K562 (cell line): ENCODE data around the gene C16orf96. TPM values are rescaled to one million over a fixed set of nuclear protein-coding genes. Genes with fewer than 3 reads are reported as not detected.

Source experiments
- ADNP ChIP-seq: fragments of 200-800 bp; sonication (Bioruptor generic); IDR thresholded peaks from 2 replicates; pipeline ENCODE4 v1.6.1; 2016; ENCODE audit warnings: missing genetic modification characterization, missing compliant biosample characterization
- FIP1L1 ChIP-seq: fragments of 200-400 bp; formaldehyde crosslinking; IDR thresholded peaks from 2 replicates; pipeline ENCODE4 v1.6.1; 2018; ENCODE audit warnings: mild to moderate bottlenecking, low read depth, low read length; ENCODE audit not compliant: poor library complexity, severe bottlenecking
- MEF2A ChIP-seq: IDR thresholded peaks from 2 replicates; pipeline ENCODE4 v1.6.1; 2011; ENCODE audit warnings: low read depth, mild to moderate bottlenecking, low read length, moderate library complexity; ENCODE audit not compliant: control insufficient read depth
- MXI1 ChIP-seq: IDR thresholded peaks from 2 replicates; pipeline ENCODE4 v1.6.1; 2011; ENCODE audit warnings: low read depth, mild to moderate bottlenecking, improper control_type of control experiment, low read length
- POLR2B ChIP-seq: fragments of 450-650 bp; IDR thresholded peaks from 2 replicates; pipeline ENCODE4 v1.6.1; 2018; ENCODE audit warnings: low read depth; ENCODE audit not compliant: partially characterized antibody
- ZKSCAN3 ChIP-seq: fragments of 250-450 bp; sonication (Bioruptor Pico); IDR thresholded peaks from 2 replicates; pipeline ENCODE4 v1.4.0; 2020
- ZNF431 ChIP-seq: sonication (generic); formaldehyde crosslinking; IDR thresholded peaks from 2 replicates; pipeline ENCODE4 v1.8.0; 2022; ENCODE audit warnings: mild to moderate bottlenecking, missing genetic modification reagents
- polyA plus RNA-seq, 8 experiments: library from polyadenylated mRNA; depleted of rRNA in 4 of 8; stranded (reverse) in 5 of 8; unstranded in 3 of 8; fragments of >200 nt; fragmentation: Nextera tagmentation in 2 of 8; fragmentation: Illumina TruSeq in 1 of 8; extraction: Ambion mirVana in 2 of 8; extraction: Trizol in 1 of 8; gene quantifications; 2 replicates each; pipeline versions ENCODE4 v1.2.1 to v1.2.3, GENCODE V29; 2011 to 2014; ENCODE audit warnings: inconsistent platforms in 1 of 8, missing spikeins in 1 of 8
- total RNA-seq, 7 experiments: library from RNA; depleted of rRNA in 6 of 7; stranded (reverse); fragments of >200 nt in 6 of 7; fragmentation: Illumina TruSeq in 2 of 7; extraction: Trizol in 2 of 7; gene quantifications; 2 replicates each; pipeline versions ENCODE4 v1.2.1 to v1.2.3, GENCODE V29; 2011 to 2021; ENCODE audit warnings: low replicate concordance in 1 of 7
- TF ChIP-seq, protein P1 (sequence below), 2 experiments: IDR thresholded peaks in 1 of 2; conservative IDR thresholded peaks in 1 of 2; 2 replicates each; pipeline ENCODE4 v1.6.1; 2016; ENCODE audit warnings: low read depth in 2 of 2, mild to moderate bottlenecking in 1 of 2, missing compliant biosample characterization in 1 of 2, missing genetic modification characterization in 1 of 2, moderate library complexity in 1 of 2
- TF ChIP-seq, protein P2 (sequence below): fragments of 200-800 bp; sonication (Bioruptor generic); IDR thresholded peaks from 2 replicates; pipeline ENCODE4 v1.6.1; 2017; ENCODE audit warnings: missing genetic modification characterization, missing compliant biosample characterization
- TF ChIP-seq, protein P3 (sequence below): IDR thresholded peaks from 2 replicates; pipeline ENCODE4 v1.6.1; 2014; ENCODE audit warnings: antibody characterized with exemption
- TF ChIP-seq, protein P4 (sequence below), 2 experiments: fragments of 450-650 bp; IDR thresholded peaks; 2 replicates each; pipeline ENCODE4 v1.6.1; 2016; ENCODE audit warnings: mild to moderate bottlenecking in 2 of 2, borderline replicate concordance in 1 of 2, low read depth in 1 of 2, moderate library complexity in 1 of 2

C16orf96 gene
- total and polyA plus RNA-seq, 9 of the 15 experiments (the other 6 are each of a cell fraction or from before 2014, with no cell fraction given) = not detected

GRCh38 chr16:4616047-4616811, 60.1 kb downstream of the C16orf96 start (continued):
- TF ChIP-seq, protein P1, sequence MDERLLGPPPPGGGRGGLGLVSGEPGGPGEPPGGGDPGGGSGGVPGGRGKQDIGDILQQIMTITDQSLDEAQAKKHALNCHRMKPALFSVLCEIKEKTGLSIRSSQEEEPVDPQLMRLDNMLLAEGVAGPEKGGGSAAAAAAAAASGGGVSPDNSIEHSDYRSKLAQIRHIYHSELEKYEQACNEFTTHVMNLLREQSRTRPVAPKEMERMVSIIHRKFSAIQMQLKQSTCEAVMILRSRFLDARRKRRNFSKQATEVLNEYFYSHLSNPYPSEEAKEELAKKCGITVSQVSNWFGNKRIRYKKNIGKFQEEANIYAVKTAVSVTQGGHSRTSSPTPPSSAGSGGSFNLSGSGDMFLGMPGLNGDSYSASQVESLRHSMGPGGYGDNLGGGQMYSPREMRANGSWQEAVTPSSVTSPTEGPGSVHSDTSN (CRISPR knock-in tag; IDR thresholded peaks at IDR 0.05; ENCODE audit: low read depth) = no peak
- TF ChIP-seq, protein P1 (tag; conservative IDR thresholded peaks at IDR 0.05; ENCODE audit: low read depth) = peak; percentile 95
- TF ChIP-seq, protein P2, sequence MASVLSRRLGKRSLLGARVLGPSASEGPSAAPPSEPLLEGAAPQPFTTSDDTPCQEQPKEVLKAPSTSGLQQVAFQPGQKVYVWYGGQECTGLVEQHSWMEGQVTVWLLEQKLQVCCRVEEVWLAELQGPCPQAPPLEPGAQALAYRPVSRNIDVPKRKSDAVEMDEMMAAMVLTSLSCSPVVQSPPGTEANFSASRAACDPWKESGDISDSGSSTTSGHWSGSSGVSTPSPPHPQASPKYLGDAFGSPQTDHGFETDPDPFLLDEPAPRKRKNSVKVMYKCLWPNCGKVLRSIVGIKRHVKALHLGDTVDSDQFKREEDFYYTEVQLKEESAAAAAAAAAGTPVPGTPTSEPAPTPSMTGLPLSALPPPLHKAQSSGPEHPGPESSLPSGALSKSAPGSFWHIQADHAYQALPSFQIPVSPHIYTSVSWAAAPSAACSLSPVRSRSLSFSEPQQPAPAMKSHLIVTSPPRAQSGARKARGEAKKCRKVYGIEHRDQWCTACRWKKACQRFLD (CRISPR knock-in tag) = peak; percentile 93; the same call in 1 of the 2 replicates
- TF ChIP-seq ZNF431 (peak; percentile 30; the same call in 1 of the 2 replicates), POLR2B (peak; percentile 71), ZKSCAN3 (CRISPR knock-in tag) (no peak), MXI1 (no peak; the same call in 1 of the 2 replicates), FIP1L1 (no peak), ADNP (no peak), MEF2A (no peak)
- TF ChIP-seq, protein P3, sequence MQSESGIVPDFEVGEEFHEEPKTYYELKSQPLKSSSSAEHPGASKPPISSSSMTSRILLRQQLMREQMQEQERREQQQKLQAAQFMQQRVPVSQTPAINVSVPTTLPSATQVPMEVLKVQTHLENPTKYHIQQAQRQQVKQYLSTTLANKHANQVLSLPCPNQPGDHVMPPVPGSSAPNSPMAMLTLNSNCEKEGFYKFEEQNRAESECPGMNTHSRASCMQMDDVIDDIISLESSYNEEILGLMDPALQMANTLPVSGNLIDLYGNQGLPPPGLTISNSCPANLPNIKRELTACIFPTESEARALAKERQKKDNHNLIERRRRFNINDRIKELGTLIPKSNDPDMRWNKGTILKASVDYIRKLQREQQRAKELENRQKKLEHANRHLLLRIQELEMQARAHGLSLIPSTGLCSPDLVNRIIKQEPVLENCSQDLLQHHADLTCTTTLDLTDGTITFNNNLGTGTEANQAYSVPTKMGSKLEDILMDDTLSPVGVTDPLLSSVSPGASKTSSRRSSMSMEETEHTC = 0 out of 2 replicates have a peak, but pooled peaks have one; percentile 8
- TF ChIP-seq, protein P4, sequence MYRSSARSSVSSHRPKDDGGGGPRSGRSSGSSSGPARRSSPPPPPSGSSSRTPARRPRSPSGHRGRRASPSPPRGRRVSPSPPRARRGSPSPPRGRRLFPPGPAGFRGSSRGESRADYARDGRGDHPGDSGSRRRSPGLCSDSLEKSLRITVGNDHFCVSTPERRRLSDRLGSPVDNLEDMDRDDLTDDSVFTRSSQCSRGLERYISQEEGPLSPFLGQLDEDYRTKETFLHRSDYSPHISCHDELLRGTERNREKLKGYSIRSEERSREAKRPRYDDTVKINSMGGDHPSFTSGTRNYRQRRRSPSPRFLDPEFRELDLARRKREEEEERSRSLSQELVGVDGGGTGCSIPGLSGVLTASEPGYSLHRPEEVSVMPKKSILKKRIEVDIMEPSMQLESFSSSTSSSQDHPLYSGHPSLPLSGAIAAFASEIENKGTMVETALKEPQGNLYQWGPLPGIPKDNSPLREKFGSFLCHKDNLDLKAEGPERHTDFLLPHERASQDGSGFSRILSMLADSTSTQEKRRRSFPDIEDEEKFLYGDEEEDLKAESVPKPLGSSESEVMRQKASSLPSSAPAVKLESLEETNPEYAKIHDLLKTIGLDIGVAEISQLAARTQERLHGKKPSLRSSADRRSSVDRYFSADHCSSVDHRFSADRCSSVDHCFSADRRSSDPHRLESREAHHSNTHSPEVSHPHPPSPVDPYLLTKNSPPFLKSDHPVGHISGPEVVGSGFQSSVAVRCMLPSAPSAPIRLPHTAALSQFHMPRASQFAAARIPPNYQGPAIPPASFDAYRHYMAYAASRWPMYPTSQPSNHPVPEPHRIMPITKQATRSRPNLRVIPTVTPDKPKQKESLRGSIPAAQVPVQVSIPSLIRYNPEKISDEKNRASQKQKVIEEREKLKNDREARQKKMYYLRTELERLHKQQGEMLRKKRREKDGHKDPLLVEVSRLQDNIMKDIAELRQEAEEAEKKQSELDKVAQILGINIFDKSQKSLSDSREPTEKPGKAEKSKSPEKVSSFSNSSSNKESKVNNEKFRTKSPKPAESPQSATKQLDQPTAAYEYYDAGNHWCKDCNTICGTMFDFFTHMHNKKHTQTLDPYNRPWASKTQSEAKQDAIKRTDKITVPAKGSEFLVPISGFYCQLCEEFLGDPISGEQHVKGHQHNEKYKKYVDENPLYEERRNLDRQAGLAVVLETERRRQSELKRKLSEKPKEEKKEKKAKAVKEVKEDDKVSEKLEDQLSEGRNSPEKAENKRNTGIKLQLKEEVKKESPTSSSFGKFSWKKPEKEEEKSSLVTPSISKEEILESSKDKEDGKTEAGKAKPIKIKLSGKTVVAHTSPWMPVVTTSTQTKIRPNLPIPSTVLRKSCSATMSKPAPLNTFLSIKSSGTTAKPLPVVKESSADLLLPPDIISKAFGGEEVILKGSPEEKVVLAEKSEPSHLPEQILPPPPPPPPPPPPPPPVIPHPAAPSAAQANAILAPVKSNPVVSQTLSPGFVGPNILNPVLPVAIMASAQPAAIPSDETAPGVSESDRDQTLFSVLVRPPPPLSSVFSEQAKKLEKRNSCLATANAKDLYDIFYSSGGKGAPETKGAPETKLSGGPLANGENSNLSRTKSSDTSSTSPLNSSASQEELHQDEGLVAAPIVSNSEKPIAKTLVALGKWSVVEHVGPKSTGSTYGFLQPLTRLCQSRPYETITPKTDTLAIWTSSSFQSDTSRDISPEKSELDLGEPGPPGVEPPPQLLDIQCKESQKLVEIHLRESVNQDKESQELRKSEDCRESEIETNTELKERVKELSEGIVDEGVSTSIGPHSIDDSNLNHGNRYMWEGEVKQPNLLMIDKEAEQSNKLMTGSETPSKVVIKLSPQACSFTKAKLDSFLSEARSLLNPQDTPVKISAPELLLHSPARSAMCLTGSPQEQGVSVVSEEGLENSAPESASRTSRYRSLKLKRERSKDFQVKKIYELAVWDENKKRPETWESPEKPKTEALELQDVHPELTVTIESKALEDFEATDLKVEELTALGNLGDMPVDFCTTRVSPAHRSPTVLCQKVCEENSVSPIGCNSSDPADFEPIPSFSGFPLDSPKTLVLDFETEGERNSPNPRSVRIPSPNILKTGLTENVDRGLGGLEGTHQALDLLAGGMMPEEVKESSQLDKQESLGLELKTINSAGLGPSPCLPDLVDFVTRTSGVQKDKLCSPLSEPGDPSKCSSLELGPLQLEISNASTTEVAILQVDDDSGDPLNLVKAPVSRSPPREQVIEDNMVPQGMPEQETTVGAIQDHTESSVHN (IDR thresholded peaks at IDR 0.05; ENCODE audit: borderline replicate concordance in 1 of 2, low read depth in 1 of 2) = no peak
